HG03354 (cell line): ENCODE measurements around the gene LRRTM3.

Experiments used
- ATAC-seq: cut with Tn5 transposase; IDR thresholded peaks from one replicate; pipeline ENCODE4 v1.9.1; 2021; ENCODE audit warnings: mild to moderate bottlenecking; ENCODE audit not compliant: unreplicated experiment, poor library complexity, severe bottlenecking

The LRRTM3 gene

GRCh38 chr10:66925896-66926715 is at the start of gene LRRTM3:
Gene LRRTM3, plus strand, starts transcription at chr10:66926036.
- ATAC-seq, result peak; percentile 100

- ATAC-seq, result no peak
Observed at GRCh38 chr10:66877361-66877760, 48.5 kb upstream of the LRRTM3 start.

GRCh38 chr10:66880292-66880691 is 45.5 kb upstream of the LRRTM3 start:
- no peak for ATAC-seq

GRCh38 chr10:66880826-66881225 is 45.0 kb upstream of the LRRTM3 start:
- ATAC-seq, result no peak

GRCh38 chr10:66881814-66882213 is 44.0 kb upstream of the LRRTM3 start:
- no peak for ATAC-seq

- ATAC-seq, result no peak
Observed at GRCh38 chr10:66882271-66882670, 43.6 kb upstream of the LRRTM3 start.

GRCh38 chr10:66886848-66887247 is 39.0 kb upstream of the LRRTM3 start:
- no peak for ATAC-seq

GRCh38 chr10:66888237-66888636 is 37.6 kb upstream of the LRRTM3 start:
- ATAC-seq, result no peak

GRCh38 chr10:66892871-66893270 is 33.0 kb upstream of the LRRTM3 start:
- no peak for ATAC-seq

- no peak for ATAC-seq
Observed at GRCh38 chr10:66910671-66911070, 15.2 kb upstream of the LRRTM3 start.

GRCh38 chr10:66916030-66916429 is 9.8 kb upstream of the LRRTM3 start:
- no peak for ATAC-seq

- no peak for ATAC-seq
Observed at GRCh38 chr10:66917104-66917503, 8.7 kb upstream of the LRRTM3 start.

- no peak for ATAC-seq
Observed at GRCh38 chr10:66919248-66919647, 6.6 kb upstream of the LRRTM3 start.

- no peak for ATAC-seq
Observed at GRCh38 chr10:66924674-66925345, 1.0 kb upstream of the LRRTM3 start.

- no peak for ATAC-seq
Observed at GRCh38 chr10:66925373-66925772, 463 bp upstream of the LRRTM3 start.

- no peak for ATAC-seq
Observed at GRCh38 chr10:66926841-66927240, 1.0 kb downstream of the LRRTM3 start.

- ATAC-seq, result no peak
Observed at GRCh38 chr10:66927251-66927935, 1.6 kb downstream of the LRRTM3 start.

- ATAC-seq, result no peak
Observed at GRCh38 chr10:66927971-66928770, 2.3 kb downstream of the LRRTM3 start.

GRCh38 chr10:66928776-66929175 is 2.9 kb downstream of the LRRTM3 start:
- no peak for ATAC-seq

- ATAC-seq, result no peak
Observed at GRCh38 chr10:66929375-66929774, 3.5 kb downstream of the LRRTM3 start.
